T-helper 2 cell (primary cell): Measurements from ENCODE around the gene HDHD2.

Experiments used
- DNase-seq, 5 experiments: peaks; one replicate each; pipeline versions ENCODE4 v3.0.0 to v3.0.0-alpha.2; 2012 to 2022

The HDHD2 gene

GRCh38 chr18:47143899-47144485, 6.3 kb downstream of the HDHD2 start:
- DNase-seq: no peak

- DNase-seq: no peak
Observed at GRCh38 chr18:47143153-47143552, 7.1 kb downstream of the HDHD2 start.

GRCh38 chr18:47141289-47141688, 9.0 kb downstream of the HDHD2 start:
- no peak for DNase-seq

- DNase-seq: no peak
Observed at GRCh38 chr18:47121146-47121545, 29.2 kb downstream of the HDHD2 start.

GRCh38 chr18:47120428-47120827, 29.9 kb downstream of the HDHD2 start:
- peak in 1 of 5 experiments; percentile 83 for DNase-seq

GRCh38 chr18:47118981-47119380, 31.3 kb downstream of the HDHD2 start:
- DNase-seq: no peak

- DNase-seq: no peak
Observed at GRCh38 chr18:47115205-47115604, 35.1 kb downstream of the HDHD2 start.

GRCh38 chr18:47113796-47114540, 36.3 kb downstream of the HDHD2 start:
- no peak for DNase-seq

GRCh38 chr18:47110492-47111274, 39.6 kb downstream of the HDHD2 start:
- DNase-seq: no peak

- DNase-seq: no peak
Observed at GRCh38 chr18:47109720-47110119, 40.6 kb downstream of the HDHD2 start.

- no peak for DNase-seq
Observed at GRCh38 chr18:47108998-47109405, 41.3 kb downstream of the HDHD2 start.

- DNase-seq: no peak
Observed at GRCh38 chr18:47108373-47108772, 41.9 kb downstream of the HDHD2 start.

GRCh38 chr18:47100212-47100831, 50.0 kb downstream of the HDHD2 start:
- peak; percentile 7 to 50 (median 33) for DNase-seq

GRCh38 chr18:47095810-47096209, 54.5 kb downstream of the HDHD2 start:
- DNase-seq: no peak

GRCh38 chr18:47087676-47088075, 62.6 kb downstream of the HDHD2 start:
- DNase-seq: no peak

- DNase-seq: no peak
Observed at GRCh38 chr18:47081578-47081977, 68.7 kb downstream of the HDHD2 start.

GRCh38 chr18:47080872-47081271, 69.4 kb downstream of the HDHD2 start:
- DNase-seq: no peak

- no peak for DNase-seq
Observed at GRCh38 chr18:47077111-47077510, 73.2 kb downstream of the HDHD2 start.

- DNase-seq: no peak
Observed at GRCh38 chr18:47075098-47075883, 75.0 kb downstream of the HDHD2 start.

- no peak for DNase-seq
Observed at GRCh38 chr18:47067648-47068047, 82.7 kb downstream of the HDHD2 start.

- no peak for DNase-seq
Observed at GRCh38 chr18:47063096-47063495, 87.2 kb downstream of the HDHD2 start.

GRCh38 chr18:47062471-47062870, 87.8 kb downstream of the HDHD2 start:
- no peak for DNase-seq
